GM12872 (cell line): Measurements from ENCODE around the gene ADAMTS14.
A peak's percentile ranks its signal among the peaks of the same experiment; 100 is the strongest.

Source experiments
- CTCF ChIP-seq: IDR thresholded peaks from 3 replicates; pipeline ENCODE4 v1.5.1; 2011; ENCODE audit warnings: low read depth, mild to moderate bottlenecking, low read length, moderate library complexity; ENCODE audit not compliant: insufficient read depth

Gene ADAMTS14

GRCh38 chr10:70751991-70752390 is 79.7 kb downstream of the ADAMTS14 start:
- no peak for TF ChIP-seq CTCF

- TF ChIP-seq CTCF, result no peak
These were observed 80.3 kb downstream of the ADAMTS14 start for GRCh38 chr10:70752571-70752970.

GRCh38 chr10:70753026-70753663 is 80.8 kb downstream of the ADAMTS14 start:
- no peak for TF ChIP-seq CTCF

- no peak for TF ChIP-seq CTCF
These were observed 81.7 kb downstream of the ADAMTS14 start for GRCh38 chr10:70753841-70754621.

- no peak for TF ChIP-seq CTCF
These were observed 84.5 kb downstream of the ADAMTS14 start for GRCh38 chr10:70756700-70757360.

- TF ChIP-seq CTCF, result no peak
These were observed 85.5 kb downstream of the ADAMTS14 start for GRCh38 chr10:70757856-70758255.

- TF ChIP-seq CTCF, result peak; percentile 81
These were observed 86.6 kb downstream of the ADAMTS14 start for GRCh38 chr10:70758757-70759514.
